H1 (cell line): ENCODE results near the gene ARHGEF10L. TPM values are rescaled to one million over a fixed set of nuclear protein-coding genes. Genes with fewer than 3 reads are reported as not detected.

ENCODE experiments used
- CTCF ChIA-PET: fragments of 300-600 bp; sonication (Branson Sonifier 250); formaldehyde crosslinking; loops from one replicate; lab custom pipeline; 2021; ENCODE audit not compliant: partially characterized antibody; lab: Charles Lee
- POLR2A ChIA-PET: fragments of 300-600 bp; sonication (Branson Sonifier 250); formaldehyde crosslinking; loops from one replicate; lab custom pipeline; 2021; ENCODE audit warnings: inconsistent platforms; ENCODE audit not compliant: partially characterized antibody; lab: Charles Lee
- DNase-seq, 2 experiments: peaks; one replicate each; pipeline versions ENCODE4 v3.0.0 to v3.0.0-alpha.2; 2010 to 2022; ENCODE audit warnings: low spot score in 2 of 2, low read depth in 1 of 2, mixed read lengths in 1 of 2
- FAIRE-seq: peaks from 2 replicates; lab custom pipeline; 2011; peaks lifted over from hg19 to GRCh38; lab: Jason Lieb, UNC
- H2AFZ ChIP-seq: 2 replicates; pipeline ENCODE4 v1.8.1; 2012; ENCODE audit warnings: low read length, inconsistent platforms
- H2AK5ac ChIP-seq: 2 replicates; pipeline ENCODE4 v1.6.1; 2013; ENCODE audit warnings: low read depth, low read length
- H2BK120ac ChIP-seq: replicated peaks from 2 replicates; pipeline ENCODE3; 2013; ENCODE audit warnings: low read depth, low read length, inconsistent platforms
- H2BK12ac ChIP-seq: 2 replicates; pipeline ENCODE4 v1.6.1; 2013; ENCODE audit warnings: low read depth, low read length
- H2BK15ac ChIP-seq: 2 replicates; pipeline ENCODE4 v1.6.1; 2013; ENCODE audit warnings: low read length
- H2BK20ac ChIP-seq: 2 replicates; pipeline ENCODE4 v1.6.1; 2013; ENCODE audit warnings: low read length
- H2BK5ac ChIP-seq: 2 replicates; pipeline ENCODE4 v1.6.1; 2013; ENCODE audit warnings: low read depth, low read length
- H3K14ac ChIP-seq: 2 replicates; pipeline ENCODE4 v1.6.1; 2013; ENCODE audit warnings: inconsistent platforms; ENCODE audit not compliant: insufficient read length
- H3K18ac ChIP-seq: 2 replicates; pipeline ENCODE4 v1.6.1; 2013; ENCODE audit warnings: low read length; ENCODE audit errors: extremely low read depth
- H3K23ac ChIP-seq: 2 replicates; pipeline ENCODE4 v1.6.1; 2013; ENCODE audit warnings: inconsistent platforms; ENCODE audit not compliant: insufficient read length
- H3K23me2 ChIP-seq: 2 replicates; pipeline ENCODE4 v1.6.1; 2013; ENCODE audit warnings: low read depth, low read length
- H3K27ac ChIP-seq: 2 replicates; pipeline ENCODE4 v1.6.1; 2011; ENCODE audit warnings: low read depth, low read length, inconsistent platforms
- H3K27me3 ChIP-seq, 4 experiments: replicated peaks in 1 of 4; 1 replicate in 1 of 4; 2 replicates in 3 of 4; pipeline versions ENCODE4 v1.6.1 to v1.8.1; 2011 to 2013; ENCODE audit warnings: low read length in 3 of 4, mild to moderate bottlenecking in 3 of 4, inconsistent platforms in 2 of 4, mixed read lengths in 2 of 4, moderate library complexity in 1 of 4; ENCODE audit not compliant: control insufficient read depth in 3 of 4, insufficient read depth in 3 of 4; ENCODE audit errors: extremely low read depth in 1 of 4
- H3K36me3 ChIP-seq, 4 experiments: 2 replicates each; pipeline versions ENCODE4 v1.6.1 to v1.8.1; 2011 to 2013; ENCODE audit warnings: mild to moderate bottlenecking in 4 of 4, low read length in 3 of 4, moderate library complexity in 2 of 4, control low read depth in 1 of 4, inconsistent platforms in 1 of 4; ENCODE audit not compliant: insufficient read depth in 4 of 4, control insufficient read depth in 2 of 4
- H3K4ac ChIP-seq: replicated peaks from 2 replicates; pipeline ENCODE3; 2013; ENCODE audit warnings: low read length, low read depth, mixed read lengths, inconsistent platforms; ENCODE audit not compliant: insufficient read length
- H3K4me1 ChIP-seq, 4 experiments: replicated peaks in 1 of 4; 1 replicate in 1 of 4; 2 replicates in 3 of 4; pipeline versions ENCODE4 v1.6.1 to v1.8.1; 2011 to 2013; ENCODE audit warnings: low read length in 3 of 4, inconsistent platforms in 2 of 4, mixed read lengths in 1 of 4; ENCODE audit not compliant: insufficient read depth in 4 of 4, control insufficient read depth in 3 of 4
- H3K4me2 ChIP-seq, 2 experiments: 2 replicates each; pipeline versions ENCODE4 v1.6.1 to v1.8.1; 2011 to 2013; ENCODE audit warnings: low read depth in 2 of 2, low read length in 2 of 2, control low read depth in 1 of 2, inconsistent platforms in 1 of 2, mild to moderate bottlenecking in 1 of 2; ENCODE audit not compliant: insufficient read depth in 1 of 2
- H3K4me3 ChIP-seq, 4 experiments: fragments of 200-600, 300-600 bp in 1 of 4; sonication (generic), shearing (Covaris generic), sonication (Bioruptor Twin) in 1 of 4; 2 replicates each; pipeline versions ENCODE4 v1.5.1 to v1.8.1; 2011 to 2016; ENCODE audit warnings: low read length in 4 of 4, low read depth in 3 of 4, control low read depth in 2 of 4, inconsistent platforms in 2 of 4, mild to moderate bottlenecking in 2 of 4, mixed read lengths in 1 of 4, moderate library complexity in 1 of 4; ENCODE audit not compliant: insufficient read depth in 2 of 4; ENCODE audit errors: extremely low read depth in 1 of 4
- H3K56ac ChIP-seq: replicated peaks from 2 replicates; pipeline ENCODE3; 2013; ENCODE audit warnings: low read depth, mild to moderate bottlenecking, mixed read lengths, low read length, inconsistent platforms; ENCODE audit not compliant: insufficient read length
- H3K79me1 ChIP-seq: 2 replicates; pipeline ENCODE4 v1.6.1; 2013; ENCODE audit warnings: low read depth, low read length, control low read depth
- H3K79me2 ChIP-seq, 2 experiments: 2 replicates each; pipeline versions ENCODE4 v1.6.1 to v1.8.1; 2012 to 2013; ENCODE audit warnings: low read length in 2 of 2, mild to moderate bottlenecking in 2 of 2, inconsistent platforms in 1 of 2; ENCODE audit not compliant: insufficient read depth in 2 of 2, control insufficient read depth in 1 of 2
- H3K9ac ChIP-seq, 4 experiments: replicated peaks in 1 of 4; 1 replicate in 1 of 4; 2 replicates in 3 of 4; pipeline versions ENCODE4 v1.6.1 to v1.8.1; 2011 to 2013; ENCODE audit warnings: low read depth in 3 of 4, low read length in 3 of 4, control low read depth in 2 of 4, mild to moderate bottlenecking in 2 of 4, moderate library complexity in 2 of 4, inconsistent platforms in 1 of 4; ENCODE audit errors: extremely low read depth in 1 of 4
- H3K9me3 ChIP-seq, 2 experiments: 2 replicates each; pipeline versions ENCODE4 v1.6.1 to v1.8.1; 2012 to 2013; ENCODE audit warnings: mild to moderate bottlenecking in 2 of 2, moderate library complexity in 2 of 2, control low read depth in 1 of 2, inconsistent platforms in 1 of 2, low read depth in 1 of 2, low read length in 1 of 2, mixed read lengths in 1 of 2; ENCODE audit not compliant: insufficient read depth in 2 of 2
- H4K20me1 ChIP-seq, 2 experiments: replicated peaks in 1 of 2; 2 replicates each; pipeline versions ENCODE3 to v1.8.1; 2011 to 2013; ENCODE audit warnings: inconsistent platforms in 2 of 2, low read length in 2 of 2, mild to moderate bottlenecking in 1 of 2; ENCODE audit not compliant: insufficient read depth in 2 of 2, control insufficient read depth in 1 of 2
- H4K5ac ChIP-seq: 2 replicates; pipeline ENCODE4 v1.6.1; 2013; ENCODE audit warnings: low read length, low read depth, mixed read lengths, inconsistent platforms; ENCODE audit not compliant: insufficient read length
- H4K8ac ChIP-seq: 2 replicates; pipeline ENCODE4 v1.8.0; 2013; ENCODE audit warnings: mild to moderate bottlenecking, moderate library complexity, low read length, inconsistent platforms; ENCODE audit not compliant: insufficient read depth; ENCODE audit errors: extremely low read depth
- H4K91ac ChIP-seq: replicated peaks from 2 replicates; pipeline ENCODE3; 2013; ENCODE audit warnings: low read length, mixed read lengths, inconsistent platforms; ENCODE audit not compliant: insufficient read length
- BACH1 ChIP-seq: IDR thresholded peaks from 2 replicates; pipeline ENCODE4 v1.6.1; 2012; ENCODE audit warnings: low read length, improper control_type of control experiment
- CHD2 ChIP-seq: IDR thresholded peaks from 2 replicates; pipeline ENCODE4 v1.6.1; 2012; ENCODE audit warnings: low read length, improper control_type of control experiment
- JUN ChIP-seq: IDR thresholded peaks from 2 replicates; pipeline ENCODE4 v1.6.1; 2011; ENCODE audit warnings: low read depth, mild to moderate bottlenecking, improper control_type of control experiment, low read length
- PHF8 ChIP-seq: fragments of 200-600 bp; sonication (generic); conservative IDR thresholded peaks from 2 replicates; pipeline ENCODE4 v1.7.1; 2012; ENCODE audit warnings: low read depth, mild to moderate bottlenecking, inconsistent platforms, low read length, moderate library complexity
- POLR2AphosphoS5 ChIP-seq: IDR thresholded peaks from 2 replicates; pipeline ENCODE4 v1.6.1; 2011; ENCODE audit warnings: low read depth, low read length
- RAD21 ChIP-seq, 2 experiments: IDR thresholded peaks in 1 of 2; conservative IDR thresholded peaks in 1 of 2; 2 replicates each; pipeline ENCODE4 v1.6.1; 2011; ENCODE audit warnings: low read depth in 2 of 2, low read length in 2 of 2, improper control_type of control experiment in 1 of 2, inconsistent platforms in 1 of 2, mild to moderate bottlenecking in 1 of 2, moderate library complexity in 1 of 2
- RBBP5 ChIP-seq: IDR thresholded peaks from 2 replicates; pipeline ENCODE4 v1.7.1; 2012; ENCODE audit warnings: low read depth, mild to moderate bottlenecking, inconsistent platforms, low read length, moderate library complexity, borderline replicate concordance
- RFX5 ChIP-seq: IDR thresholded peaks from 2 replicates; pipeline ENCODE4 v1.6.1; 2011; ENCODE audit warnings: low read depth, low read length, improper control_type of control experiment, borderline replicate concordance
- SP2 ChIP-seq: IDR thresholded peaks from 2 replicates; pipeline ENCODE4 v1.6.1; 2012; ENCODE audit warnings: mild to moderate bottlenecking, low read length, inconsistent platforms
- TBP ChIP-seq: IDR thresholded peaks from 2 replicates; pipeline ENCODE4 v1.6.1; 2011; ENCODE audit warnings: low read depth, low read length, improper control_type of control experiment
- WGBS, 2 experiments: shearing (Covaris generic) in 1 of 2; methylation state at CpG; one replicate each; pipeline versions ENCODE4 v1.1.6 to v1.1.7; 2013 to 2015; ENCODE audit warnings: low lambda C conversion rate in 2 of 2, mixed read lengths in 2 of 2, inconsistent platforms in 1 of 2, low coverage in 1 of 2, missing lambda C conversion rate in 1 of 2; ENCODE audit not compliant: insufficient replicate concordance in 2 of 2, insufficient coverage in 1 of 2, insufficient read length in 1 of 2; ENCODE audit errors: extremely low coverage in 1 of 2, missing lambda C conversion rate in 1 of 2; 5-methylcytosine and 5-hydroxymethylcytosine counted together
- polyA plus RNA-seq, 7 experiments: library from polyadenylated mRNA; depleted of rRNA in 3 of 7; stranded (reverse) in 5 of 7; unstranded in 2 of 7; fragments of >200 nt in 5 of 7; fragments of 200-250 nt in 2 of 7; gene quantifications; 1 replicate in 5 of 7; 2 replicates in 1 of 7; 4 replicates in 1 of 7; pipeline versions ENCODE4 v1.2.1 to v1.2.3, GENCODE V29; 2011 to 2013; ENCODE audit warnings: missing spikeins in 2 of 7, mixed read lengths in 2 of 7
- total RNA-seq: library from RNA; stranded (reverse); fragmentation: NEBNext Ultra II Directional; extraction: Animal tissue kit (Norgen Biotek cat#: 25700); gene quantifications from 2 replicates; pipeline ENCODE4 v1.2.1, GENCODE V29; 2021
- TF ChIP-seq, protein P1 (sequence below): IDR thresholded peaks from 2 replicates; pipeline ENCODE4 v1.6.1; 2012; ENCODE audit warnings: low read length, inconsistent platforms

ARHGEF10L gene
- total and polyA plus RNA-seq, 2 of the 8 experiments (the other 6 are each of a cell fraction or from before 2014, with no cell fraction given), result 33.6 to 39.6 TPM

- Histone ChIP-seq H2BK5ac (no peak overlapping the region), H3K36me3 (no peaks in the 10 kb centered on the region), H3K79me1 (no peaks in the 10 kb centered on the region), H2AFZ (no peak overlapping the region), H2BK20ac (no peak overlapping the region), H3K9me3 (no peaks in the 10 kb centered on the region), H3K14ac (no peak overlapping the region), H2BK120ac (no peak overlapping the region), H3K27ac (no peak overlapping the region), H4K5ac (no peak overlapping the region), H3K23ac (no peak overlapping the region), H3K4me1 (peaks cover 0 to 2% (median 0%) of the 10 kb centered on the region in 4 experiments; a peak in 2 of 7 replicates), H3K4me3 (no peak overlapping the region), H3K4me2 (no peak overlapping the region), H4K8ac (no peak overlapping the region), H3K27me3 (no peaks in the 10 kb centered on the region), H3K23me2 (no peaks in the 10 kb centered on the region), H4K91ac (no peak overlapping the region), H2BK12ac (no peak overlapping the region), H3K18ac (no peak overlapping the region), H3K9ac (no peak overlapping the region), H3K79me2 (no peaks in the 10 kb centered on the region), H3K56ac (no peak overlapping the region), H4K20me1 (no peaks in the 10 kb centered on the region), H2AK5ac (no peak overlapping the region), H3K4ac (no peak overlapping the region), H2BK15ac (no peak overlapping the region)
- DNase-seq (no peak), FAIRE-seq (no peak)
- WGBS, 2 experiments, result 93% methylated on average over 5 of the region's 5 CpGs; no CpG with 5 or more reads in 1 of the 2 experiments
- ChIA-PET POLR2A (interaction anchor here (0.6 to 0.9 kb wide), 2 partner anchors 20 to 221 kb away, joined by 3 to 4 read pairs; no protein-coding TSS in a partner anchor), CTCF (interaction anchor here (0.7 to 4.1 kb wide), 7 partner anchors 18 to 113 kb away, joined by 3 to 26 read pairs (median 3); no protein-coding TSS in a partner anchor)
- TF ChIP-seq RFX5, result no peak
- no peak for TF ChIP-seq JUN
- no peak for TF ChIP-seq TBP
- no peak for TF ChIP-seq BACH1
- no peak for TF ChIP-seq RBBP5
- no peak for TF ChIP-seq RAD21 (IDR thresholded peaks at IDR 0.05 in 1 of 2, conservative IDR thresholded peaks at IDR 0.05 in 1 of 2; ENCODE audit: low read depth in 2 of 2, low read length in 2 of 2)
- no peak for TF ChIP-seq PHF8
- TF ChIP-seq, protein P1, sequence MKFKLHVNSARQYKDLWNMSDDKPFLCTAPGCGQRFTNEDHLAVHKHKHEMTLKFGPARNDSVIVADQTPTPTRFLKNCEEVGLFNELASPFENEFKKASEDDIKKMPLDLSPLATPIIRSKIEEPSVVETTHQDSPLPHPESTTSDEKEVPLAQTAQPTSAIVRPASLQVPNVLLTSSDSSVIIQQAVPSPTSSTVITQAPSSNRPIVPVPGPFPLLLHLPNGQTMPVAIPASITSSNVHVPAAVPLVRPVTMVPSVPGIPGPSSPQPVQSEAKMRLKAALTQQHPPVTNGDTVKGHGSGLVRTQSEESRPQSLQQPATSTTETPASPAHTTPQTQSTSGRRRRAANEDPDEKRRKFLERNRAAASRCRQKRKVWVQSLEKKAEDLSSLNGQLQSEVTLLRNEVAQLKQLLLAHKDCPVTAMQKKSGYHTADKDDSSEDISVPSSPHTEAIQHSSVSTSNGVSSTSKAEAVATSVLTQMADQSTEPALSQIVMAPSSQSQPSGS, result no peak
- TF ChIP-seq SP2, result no peak
- TF ChIP-seq CHD2, result no peak
- TF ChIP-seq POLR2AphosphoS5, result no peak
Measured at GRCh38 chr1:17742583-17742982, 203.1 kb downstream of the ARHGEF10L start.
